WTC11 (cell line): ENCODE results near the gene RNF224.

Source experiments
- CREB1 ChIP-seq: sonication (generic); formaldehyde crosslinking; IDR thresholded peaks from 2 replicates; pipeline ENCODE4 v1.8.0; 2023; ENCODE audit warnings: mild to moderate bottlenecking, missing genetic modification reagents
- ETV6 ChIP-seq: sonication (generic); formaldehyde crosslinking; IDR thresholded peaks from 2 replicates; pipeline ENCODE4 v1.8.1; 2022; ENCODE audit warnings: mild to moderate bottlenecking, missing genetic modification reagents
- HMGA2 ChIP-seq: fragments of 250-450 bp; sonication (Bioruptor Pico); IDR thresholded peaks from 2 replicates; pipeline ENCODE4 v1.4.0; 2021; ENCODE audit warnings: mild to moderate bottlenecking, moderate library complexity
- NR2C2 ChIP-seq: sonication (generic); formaldehyde crosslinking; IDR thresholded peaks from 2 replicates; pipeline ENCODE4 v1.8.0; 2022; ENCODE audit warnings: mild to moderate bottlenecking, missing genetic modification reagents
- SOX15 ChIP-seq: fragments of 250-450 bp; sonication (Bioruptor Pico); IDR thresholded peaks from 2 replicates; pipeline ENCODE4 v1.9.0; 2021; ENCODE audit warnings: mild to moderate bottlenecking
- TCF7 ChIP-seq: sonication (generic); formaldehyde crosslinking; IDR thresholded peaks from 2 replicates; pipeline ENCODE4 v1.8.0; 2022; ENCODE audit warnings: mild to moderate bottlenecking, low read depth, missing genetic modification reagents, moderate library complexity
- TF ChIP-seq, protein P1 (sequence below): fragments of 200-600 bp; IDR thresholded peaks from 2 replicates; pipeline ENCODE4 v1.8.0; 2022; ENCODE audit warnings: antibody characterized with exemption
- TF ChIP-seq, protein P2 (sequence below): sonication (generic); formaldehyde crosslinking; IDR thresholded peaks from 2 replicates; pipeline ENCODE4 v1.8.0; 2023; ENCODE audit warnings: missing genetic modification reagents, mild to moderate bottlenecking, borderline replicate concordance
- TF ChIP-seq, protein P3 (sequence below): sonication (generic); formaldehyde crosslinking; IDR thresholded peaks from 2 replicates; pipeline ENCODE4 v1.8.1; 2023; ENCODE audit warnings: mild to moderate bottlenecking, missing genetic modification reagents, moderate library complexity
- TF ChIP-seq, protein P4 (sequence below): sonication (generic); formaldehyde crosslinking; IDR thresholded peaks from 2 replicates; pipeline ENCODE4 v1.8.1; 2022; ENCODE audit warnings: missing genetic modification reagents, borderline replicate concordance
- TF ChIP-seq, protein P5 (sequence below): fragments of 250-450 bp; sonication (Bioruptor Pico); IDR thresholded peaks from 2 replicates; pipeline ENCODE4 v1.9.0; 2021; ENCODE audit warnings: mild to moderate bottlenecking
- TF ChIP-seq, protein P6 (sequence below): sonication (generic); formaldehyde crosslinking; IDR thresholded peaks from 2 replicates; pipeline ENCODE4 v1.8.0; 2022; ENCODE audit warnings: mild to moderate bottlenecking, missing genetic modification reagents
- TF ChIP-seq, protein P7 (sequence below): sonication (generic); formaldehyde crosslinking; IDR thresholded peaks from 2 replicates; pipeline ENCODE4 v1.8.0; 2023; ENCODE audit warnings: missing genetic modification reagents

DNA sequence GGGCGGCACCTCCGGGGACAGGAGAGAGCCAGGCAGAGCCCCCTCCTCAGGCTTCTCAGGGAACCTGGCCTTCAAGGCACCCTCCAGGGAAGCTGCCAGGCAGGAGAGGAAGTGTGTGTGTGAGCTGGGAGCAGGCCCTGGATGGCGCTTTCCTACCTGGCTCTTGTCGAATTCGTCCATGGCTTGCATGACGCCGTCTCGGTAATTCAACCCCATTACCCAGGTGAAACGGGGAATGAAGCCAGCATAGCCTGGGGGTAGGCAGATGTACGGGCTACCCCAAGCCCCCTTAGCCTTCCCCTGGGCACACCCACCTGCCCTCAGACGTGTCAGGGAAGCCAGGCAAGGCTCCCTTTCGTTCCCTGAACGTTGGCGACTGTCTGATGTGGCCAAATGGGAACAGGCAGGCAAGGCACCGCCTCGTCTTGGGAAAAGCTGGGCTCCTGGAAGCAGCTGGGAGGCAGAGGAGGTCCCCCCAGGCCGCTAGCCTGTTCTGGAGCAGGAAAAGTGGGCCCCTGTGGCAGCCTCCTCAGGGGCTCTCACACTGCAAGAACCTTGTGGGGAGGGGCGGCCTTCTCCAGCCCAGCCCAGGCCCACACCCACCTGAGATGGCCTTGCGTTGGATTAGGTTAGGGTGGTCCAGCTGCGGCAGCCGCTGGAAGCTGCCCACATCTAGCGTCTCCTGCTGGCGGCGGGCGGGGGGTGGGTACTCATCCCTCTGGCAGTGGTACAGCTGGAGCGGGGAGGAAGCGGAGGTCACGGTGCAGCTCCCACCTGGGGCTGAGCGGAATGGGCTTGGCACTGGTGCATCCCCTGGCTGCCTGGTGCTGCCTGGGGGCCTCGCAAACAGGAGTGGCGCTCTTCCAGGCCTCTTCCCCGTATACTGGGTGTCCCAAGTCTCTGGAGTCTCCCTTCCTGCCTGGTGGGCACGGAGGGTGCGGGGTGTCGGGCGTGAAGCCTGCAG lies 17.5 kb downstream of the RNF224 start:
- TF ChIP-seq SOX15 (CRISPR knock-in tag) = no peak
- TF ChIP-seq, protein P1, sequence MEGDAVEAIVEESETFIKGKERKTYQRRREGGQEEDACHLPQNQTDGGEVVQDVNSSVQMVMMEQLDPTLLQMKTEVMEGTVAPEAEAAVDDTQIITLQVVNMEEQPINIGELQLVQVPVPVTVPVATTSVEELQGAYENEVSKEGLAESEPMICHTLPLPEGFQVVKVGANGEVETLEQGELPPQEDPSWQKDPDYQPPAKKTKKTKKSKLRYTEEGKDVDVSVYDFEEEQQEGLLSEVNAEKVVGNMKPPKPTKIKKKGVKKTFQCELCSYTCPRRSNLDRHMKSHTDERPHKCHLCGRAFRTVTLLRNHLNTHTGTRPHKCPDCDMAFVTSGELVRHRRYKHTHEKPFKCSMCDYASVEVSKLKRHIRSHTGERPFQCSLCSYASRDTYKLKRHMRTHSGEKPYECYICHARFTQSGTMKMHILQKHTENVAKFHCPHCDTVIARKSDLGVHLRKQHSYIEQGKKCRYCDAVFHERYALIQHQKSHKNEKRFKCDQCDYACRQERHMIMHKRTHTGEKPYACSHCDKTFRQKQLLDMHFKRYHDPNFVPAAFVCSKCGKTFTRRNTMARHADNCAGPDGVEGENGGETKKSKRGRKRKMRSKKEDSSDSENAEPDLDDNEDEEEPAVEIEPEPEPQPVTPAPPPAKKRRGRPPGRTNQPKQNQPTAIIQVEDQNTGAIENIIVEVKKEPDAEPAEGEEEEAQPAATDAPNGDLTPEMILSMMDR = no peak
- TF ChIP-seq NR2C2 (CRISPR knock-in tag) = no peak
- TF ChIP-seq, protein P2, sequence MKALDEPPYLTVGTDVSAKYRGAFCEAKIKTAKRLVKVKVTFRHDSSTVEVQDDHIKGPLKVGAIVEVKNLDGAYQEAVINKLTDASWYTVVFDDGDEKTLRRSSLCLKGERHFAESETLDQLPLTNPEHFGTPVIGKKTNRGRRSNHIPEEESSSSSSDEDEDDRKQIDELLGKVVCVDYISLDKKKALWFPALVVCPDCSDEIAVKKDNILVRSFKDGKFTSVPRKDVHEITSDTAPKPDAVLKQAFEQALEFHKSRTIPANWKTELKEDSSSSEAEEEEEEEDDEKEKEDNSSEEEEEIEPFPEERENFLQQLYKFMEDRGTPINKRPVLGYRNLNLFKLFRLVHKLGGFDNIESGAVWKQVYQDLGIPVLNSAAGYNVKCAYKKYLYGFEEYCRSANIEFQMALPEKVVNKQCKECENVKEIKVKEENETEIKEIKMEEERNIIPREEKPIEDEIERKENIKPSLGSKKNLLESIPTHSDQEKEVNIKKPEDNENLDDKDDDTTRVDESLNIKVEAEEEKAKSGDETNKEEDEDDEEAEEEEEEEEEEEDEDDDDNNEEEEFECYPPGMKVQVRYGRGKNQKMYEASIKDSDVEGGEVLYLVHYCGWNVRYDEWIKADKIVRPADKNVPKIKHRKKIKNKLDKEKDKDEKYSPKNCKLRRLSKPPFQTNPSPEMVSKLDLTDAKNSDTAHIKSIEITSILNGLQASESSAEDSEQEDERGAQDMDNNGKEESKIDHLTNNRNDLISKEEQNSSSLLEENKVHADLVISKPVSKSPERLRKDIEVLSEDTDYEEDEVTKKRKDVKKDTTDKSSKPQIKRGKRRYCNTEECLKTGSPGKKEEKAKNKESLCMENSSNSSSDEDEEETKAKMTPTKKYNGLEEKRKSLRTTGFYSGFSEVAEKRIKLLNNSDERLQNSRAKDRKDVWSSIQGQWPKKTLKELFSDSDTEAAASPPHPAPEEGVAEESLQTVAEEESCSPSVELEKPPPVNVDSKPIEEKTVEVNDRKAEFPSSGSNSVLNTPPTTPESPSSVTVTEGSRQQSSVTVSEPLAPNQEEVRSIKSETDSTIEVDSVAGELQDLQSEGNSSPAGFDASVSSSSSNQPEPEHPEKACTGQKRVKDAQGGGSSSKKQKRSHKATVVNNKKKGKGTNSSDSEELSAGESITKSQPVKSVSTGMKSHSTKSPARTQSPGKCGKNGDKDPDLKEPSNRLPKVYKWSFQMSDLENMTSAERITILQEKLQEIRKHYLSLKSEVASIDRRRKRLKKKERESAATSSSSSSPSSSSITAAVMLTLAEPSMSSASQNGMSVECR = no peak
- no peak for TF ChIP-seq TCF7 (CRISPR knock-in tag)
- TF ChIP-seq, protein P3, sequence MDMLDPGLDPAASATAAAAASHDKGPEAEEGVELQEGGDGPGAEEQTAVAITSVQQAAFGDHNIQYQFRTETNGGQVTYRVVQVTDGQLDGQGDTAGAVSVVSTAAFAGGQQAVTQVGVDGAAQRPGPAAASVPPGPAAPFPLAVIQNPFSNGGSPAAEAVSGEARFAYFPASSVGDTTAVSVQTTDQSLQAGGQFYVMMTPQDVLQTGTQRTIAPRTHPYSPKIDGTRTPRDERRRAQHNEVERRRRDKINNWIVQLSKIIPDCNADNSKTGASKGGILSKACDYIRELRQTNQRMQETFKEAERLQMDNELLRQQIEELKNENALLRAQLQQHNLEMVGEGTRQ (CRISPR knock-in tag) = no peak
- TF ChIP-seq CREB1 (CRISPR knock-in tag) = no peak
- TF ChIP-seq, protein P4, sequence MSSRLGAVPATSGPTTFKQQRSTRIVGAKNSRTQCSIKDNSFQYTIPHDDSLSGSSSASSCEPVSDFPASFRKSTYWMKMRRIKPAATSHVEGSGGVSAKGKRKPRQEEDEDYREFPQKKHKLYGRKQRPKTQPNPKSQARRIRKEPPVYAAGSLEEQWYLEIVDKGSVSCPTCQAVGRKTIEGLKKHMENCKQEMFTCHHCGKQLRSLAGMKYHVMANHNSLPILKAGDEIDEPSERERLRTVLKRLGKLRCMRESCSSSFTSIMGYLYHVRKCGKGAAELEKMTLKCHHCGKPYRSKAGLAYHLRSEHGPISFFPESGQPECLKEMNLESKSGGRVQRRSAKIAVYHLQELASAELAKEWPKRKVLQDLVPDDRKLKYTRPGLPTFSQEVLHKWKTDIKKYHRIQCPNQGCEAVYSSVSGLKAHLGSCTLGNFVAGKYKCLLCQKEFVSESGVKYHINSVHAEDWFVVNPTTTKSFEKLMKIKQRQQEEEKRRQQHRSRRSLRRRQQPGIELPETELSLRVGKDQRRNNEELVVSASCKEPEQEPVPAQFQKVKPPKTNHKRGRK (CRISPR knock-in tag) = no peak
- no peak for TF ChIP-seq HMGA2 (CRISPR knock-in tag)
- no peak for TF ChIP-seq ETV6
- TF ChIP-seq, protein P5, sequence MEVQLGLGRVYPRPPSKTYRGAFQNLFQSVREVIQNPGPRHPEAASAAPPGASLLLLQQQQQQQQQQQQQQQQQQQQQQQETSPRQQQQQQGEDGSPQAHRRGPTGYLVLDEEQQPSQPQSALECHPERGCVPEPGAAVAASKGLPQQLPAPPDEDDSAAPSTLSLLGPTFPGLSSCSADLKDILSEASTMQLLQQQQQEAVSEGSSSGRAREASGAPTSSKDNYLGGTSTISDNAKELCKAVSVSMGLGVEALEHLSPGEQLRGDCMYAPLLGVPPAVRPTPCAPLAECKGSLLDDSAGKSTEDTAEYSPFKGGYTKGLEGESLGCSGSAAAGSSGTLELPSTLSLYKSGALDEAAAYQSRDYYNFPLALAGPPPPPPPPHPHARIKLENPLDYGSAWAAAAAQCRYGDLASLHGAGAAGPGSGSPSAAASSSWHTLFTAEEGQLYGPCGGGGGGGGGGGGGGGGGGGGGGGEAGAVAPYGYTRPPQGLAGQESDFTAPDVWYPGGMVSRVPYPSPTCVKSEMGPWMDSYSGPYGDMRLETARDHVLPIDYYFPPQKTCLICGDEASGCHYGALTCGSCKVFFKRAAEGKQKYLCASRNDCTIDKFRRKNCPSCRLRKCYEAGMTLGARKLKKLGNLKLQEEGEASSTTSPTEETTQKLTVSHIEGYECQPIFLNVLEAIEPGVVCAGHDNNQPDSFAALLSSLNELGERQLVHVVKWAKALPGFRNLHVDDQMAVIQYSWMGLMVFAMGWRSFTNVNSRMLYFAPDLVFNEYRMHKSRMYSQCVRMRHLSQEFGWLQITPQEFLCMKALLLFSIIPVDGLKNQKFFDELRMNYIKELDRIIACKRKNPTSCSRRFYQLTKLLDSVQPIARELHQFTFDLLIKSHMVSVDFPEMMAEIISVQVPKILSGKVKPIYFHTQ (CRISPR knock-in tag) = no peak
- TF ChIP-seq, protein P6, sequence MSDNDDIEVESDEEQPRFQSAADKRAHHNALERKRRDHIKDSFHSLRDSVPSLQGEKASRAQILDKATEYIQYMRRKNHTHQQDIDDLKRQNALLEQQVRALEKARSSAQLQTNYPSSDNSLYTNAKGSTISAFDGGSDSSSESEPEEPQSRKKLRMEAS (CRISPR knock-in tag) = peak; percentile 38; the same call in 1 of the 2 replicates
- TF ChIP-seq, protein P7, sequence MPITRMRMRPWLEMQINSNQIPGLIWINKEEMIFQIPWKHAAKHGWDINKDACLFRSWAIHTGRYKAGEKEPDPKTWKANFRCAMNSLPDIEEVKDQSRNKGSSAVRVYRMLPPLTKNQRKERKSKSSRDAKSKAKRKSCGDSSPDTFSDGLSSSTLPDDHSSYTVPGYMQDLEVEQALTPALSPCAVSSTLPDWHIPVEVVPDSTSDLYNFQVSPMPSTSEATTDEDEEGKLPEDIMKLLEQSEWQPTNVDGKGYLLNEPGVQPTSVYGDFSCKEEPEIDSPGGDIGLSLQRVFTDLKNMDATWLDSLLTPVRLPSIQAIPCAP (CRISPR knock-in tag) = no peak
